Measurements from ENCODE around the gene TRIB2. TPM values are rescaled to one million over a fixed set of nuclear protein-coding genes. Genes with fewer than 3 reads are reported as not detected.

The TRIB2 gene
- total and polyA plus RNA-seq, 12 donors = 26.7 to 57.2 (median 36.5) TPM

DNA sequence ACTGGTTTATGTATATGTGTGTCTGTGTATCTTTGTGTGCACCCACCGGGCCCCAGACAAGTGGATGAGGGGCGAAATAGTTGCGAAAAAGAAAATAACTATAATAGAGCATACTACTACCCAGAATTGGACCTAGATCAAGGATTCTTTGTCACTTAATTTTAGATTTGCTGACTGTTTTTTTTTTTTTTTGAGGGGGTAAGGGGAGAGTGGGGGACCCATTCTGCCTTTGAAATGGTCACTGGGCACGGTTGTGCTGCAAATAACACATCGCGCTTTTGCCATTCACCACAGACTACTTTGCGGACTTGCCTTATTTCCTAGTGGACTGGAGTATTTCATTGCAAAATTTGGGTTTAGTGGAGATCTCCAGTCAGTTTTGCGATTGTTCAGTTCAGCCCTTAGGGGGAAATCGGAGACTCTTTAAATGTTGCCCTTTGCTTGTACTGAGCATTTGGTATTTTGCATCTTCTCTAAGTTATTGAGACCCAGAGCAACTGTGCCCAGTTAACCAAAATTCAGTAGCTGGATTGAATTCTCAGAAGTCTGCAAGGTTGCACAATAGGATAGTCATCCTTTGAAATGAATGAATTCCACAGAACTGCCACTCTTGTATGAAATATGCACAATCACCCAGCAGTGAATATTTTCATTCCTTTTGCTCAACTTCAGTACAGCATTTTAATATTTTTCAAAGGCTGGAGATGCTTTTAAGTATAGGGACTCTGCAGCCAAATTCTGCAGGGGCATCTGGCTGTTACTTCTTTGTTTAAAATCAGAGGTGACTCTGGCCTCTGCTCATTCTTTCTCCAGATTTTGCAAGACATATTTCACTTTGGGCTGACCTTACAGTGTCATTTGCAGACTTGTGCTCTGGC is 2.9 kb downstream of the TRIB2 start:
- Histone ChIP-seq H3K9me3 (no peaks in the 10 kb centered on the region), H3K27me3 (peaks cover 0 to 16% (median 0%) of the 10 kb centered on the region in 7 donors), H3K4me3 (peak overlapping the region; percentile 73 to 97 (median 84)), H3K36me3 (peaks cover 0 to 22% (median 9%) of the 10 kb centered on the region in 9 donors), H3K4me1 (peaks cover 7 to 63% (median 58%) of the 10 kb centered on the region in 9 donors), H3K27ac (peak overlapping the region; percentile 97 to 99 (median 99))
- TF ChIP-seq, protein P1, sequence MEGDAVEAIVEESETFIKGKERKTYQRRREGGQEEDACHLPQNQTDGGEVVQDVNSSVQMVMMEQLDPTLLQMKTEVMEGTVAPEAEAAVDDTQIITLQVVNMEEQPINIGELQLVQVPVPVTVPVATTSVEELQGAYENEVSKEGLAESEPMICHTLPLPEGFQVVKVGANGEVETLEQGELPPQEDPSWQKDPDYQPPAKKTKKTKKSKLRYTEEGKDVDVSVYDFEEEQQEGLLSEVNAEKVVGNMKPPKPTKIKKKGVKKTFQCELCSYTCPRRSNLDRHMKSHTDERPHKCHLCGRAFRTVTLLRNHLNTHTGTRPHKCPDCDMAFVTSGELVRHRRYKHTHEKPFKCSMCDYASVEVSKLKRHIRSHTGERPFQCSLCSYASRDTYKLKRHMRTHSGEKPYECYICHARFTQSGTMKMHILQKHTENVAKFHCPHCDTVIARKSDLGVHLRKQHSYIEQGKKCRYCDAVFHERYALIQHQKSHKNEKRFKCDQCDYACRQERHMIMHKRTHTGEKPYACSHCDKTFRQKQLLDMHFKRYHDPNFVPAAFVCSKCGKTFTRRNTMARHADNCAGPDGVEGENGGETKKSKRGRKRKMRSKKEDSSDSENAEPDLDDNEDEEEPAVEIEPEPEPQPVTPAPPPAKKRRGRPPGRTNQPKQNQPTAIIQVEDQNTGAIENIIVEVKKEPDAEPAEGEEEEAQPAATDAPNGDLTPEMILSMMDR (IDR thresholded peaks at IDR 0.05) = no peak
- ATAC-seq = no peak
- no peak for DNase-seq
- intact Hi-C loops (cut with DNase I) = loop anchor here (2.0 to 10.0 kb wide), 24 partner anchors 88 to 887 kb away; no protein-coding TSS in a partner anchor
- whole genome bisulfite sequencing, 2 donors = 2 to 5% methylated on average over 9 of the region's 9 CpGs

- Histone ChIP-seq H3K36me3 (peaks cover 0 to 28% (median 12%) of the 10 kb centered on the region in 9 donors), H3K27ac (peak overlapping the region; percentile 2 to 99 (median 99)), H3K9me3 (no peaks in the 10 kb centered on the region), H3K4me1 (peaks cover 8 to 63% (median 58%) of the 10 kb centered on the region in 9 donors), H3K4me3 (peak overlapping the region; percentile 73 to 97 (median 84)), H3K27me3 (peaks cover 0 to 16% (median 0%) of the 10 kb centered on the region in 7 donors)
- TF ChIP-seq, protein P1 (IDR thresholded peaks at IDR 0.05) = no peak
- WGBS, 2 donors = 3 to 8% methylated on average over 1 of the region's 1 CpG
- ATAC-seq (no peak), DNase-seq (no peak)
- intact Hi-C loops (cut with DNase I) = loop anchor here in 5 of 10 donors (2.0 to 10.0 kb wide), 6 partner anchors 102 to 285 kb away; no protein-coding TSS in a partner anchor
These were observed 3.5 kb downstream of the TRIB2 start for GRCh38 chr2:12720278-12720620.

- no peak for DNase-seq
- ATAC-seq = no peak
- Histone ChIP-seq H3K27ac (peak overlapping the region; percentile 2 to 99 (median 99)), H3K4me3 (peak overlapping the region; percentile 73 to 97 (median 84)), H3K4me1 (peaks cover 14 to 65% (median 58%) of the 10 kb centered on the region in 9 donors), H3K9me3 (no peaks in the 10 kb centered on the region), H3K27me3 (peaks cover 0 to 16% (median 0%) of the 10 kb centered on the region in 7 donors), H3K36me3 (peaks cover 0 to 34% (median 18%) of the 10 kb centered on the region in 9 donors)
- intact Hi-C loops (cut with DNase I) = loop anchor here in 5 of 10 donors (2.0 to 10.0 kb wide), 6 partner anchors 101 to 284 kb away; no protein-coding TSS in a partner anchor
- TF ChIP-seq, protein P1 (IDR thresholded peaks at IDR 0.05) = no peak
- 12 to 19% methylated on average over 2 of the region's 2 CpGs for WGBS, 2 donors
These were observed 4.1 kb downstream of the TRIB2 start for GRCh38 chr2:12720754-12721378.
